GM21786 (cell line): Measurements from ENCODE around the gene NFIA.
"Not testable (repeated sequence)": the region's sequence is repeated elsewhere in the genome, so short reads cannot be mapped to it uniquely, and the experiment has no call there.

ENCODE experiments used
- ATAC-seq: cut with Tn5 transposase; IDR thresholded peaks from one replicate; pipeline ENCODE4 v1.9.1; 2021; ENCODE audit not compliant: unreplicated experiment

NFIA gene

DNA sequence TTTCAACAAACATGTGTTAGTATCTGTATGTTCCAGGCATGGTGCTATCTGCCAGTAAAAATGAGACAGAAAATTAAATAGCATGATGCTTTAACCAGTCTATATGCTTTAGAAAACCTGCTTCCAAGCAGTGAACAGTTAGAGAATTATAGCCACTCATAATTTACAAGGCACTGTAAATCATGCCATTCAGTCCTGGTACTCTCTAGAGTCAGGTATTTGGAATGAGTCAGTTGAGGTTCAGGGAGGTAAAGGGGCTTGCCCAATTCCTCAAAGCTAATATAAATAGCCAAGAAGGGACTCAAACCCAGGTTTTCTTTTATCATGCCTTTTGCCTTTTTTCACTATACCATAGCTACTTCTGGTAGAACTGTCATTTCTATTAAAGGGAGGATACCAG, 184.4 kb downstream of the NFIA start:
- no peak for ATAC-seq

DNA sequence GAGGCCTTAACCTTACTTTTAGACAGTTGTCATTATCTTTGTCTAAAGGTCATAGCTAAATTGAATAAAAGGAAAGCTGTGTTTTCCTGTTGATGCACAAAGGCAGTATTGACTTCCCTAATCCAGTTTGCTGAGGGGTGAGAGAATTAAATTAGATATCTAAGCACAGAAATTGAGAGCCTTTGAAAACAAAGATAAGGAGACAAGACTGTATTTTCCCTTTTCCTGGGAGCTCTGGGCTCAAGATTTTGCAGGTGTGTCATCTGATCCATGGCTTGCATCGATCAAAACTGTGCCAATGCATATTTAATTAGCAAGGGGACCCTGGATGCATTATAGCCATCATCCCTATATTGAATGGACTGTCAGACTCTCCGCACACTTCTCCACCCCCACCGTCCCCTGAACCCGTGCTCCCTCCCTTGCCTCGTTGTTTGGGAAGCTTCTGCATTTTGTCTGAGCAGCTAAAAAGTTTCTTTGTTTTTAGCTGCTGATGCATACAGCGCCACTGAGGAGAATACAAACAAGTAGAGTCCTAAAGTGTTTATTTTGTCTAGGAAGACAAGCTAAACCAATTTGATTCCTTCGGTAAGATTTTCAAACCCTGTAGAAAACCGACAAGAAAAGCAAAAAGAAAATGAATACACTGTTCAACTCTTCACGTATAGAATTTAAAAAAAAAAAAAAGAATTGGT, 186.3 kb downstream of the NFIA start:
- no peak for ATAC-seq

DNA sequence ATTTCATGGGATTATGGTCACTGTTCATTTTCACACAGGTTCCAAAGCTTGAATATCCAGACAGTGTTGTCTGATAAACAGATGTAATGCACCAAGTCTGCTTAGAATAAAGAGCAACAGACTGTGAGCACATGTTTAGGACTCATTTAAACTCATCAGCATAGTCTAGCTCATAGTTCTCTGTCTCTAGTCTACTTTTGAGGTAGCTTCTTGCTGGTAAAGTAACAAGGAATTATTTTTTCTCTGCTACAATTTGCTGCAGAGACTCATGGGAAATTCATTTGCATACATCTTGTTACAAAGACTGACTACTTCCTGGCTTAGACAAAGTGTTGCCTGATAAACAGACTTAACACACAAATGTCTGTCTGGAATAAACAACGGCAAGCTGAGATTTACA, 187.2 kb downstream of the NFIA start:
- no peak for ATAC-seq

DNA sequence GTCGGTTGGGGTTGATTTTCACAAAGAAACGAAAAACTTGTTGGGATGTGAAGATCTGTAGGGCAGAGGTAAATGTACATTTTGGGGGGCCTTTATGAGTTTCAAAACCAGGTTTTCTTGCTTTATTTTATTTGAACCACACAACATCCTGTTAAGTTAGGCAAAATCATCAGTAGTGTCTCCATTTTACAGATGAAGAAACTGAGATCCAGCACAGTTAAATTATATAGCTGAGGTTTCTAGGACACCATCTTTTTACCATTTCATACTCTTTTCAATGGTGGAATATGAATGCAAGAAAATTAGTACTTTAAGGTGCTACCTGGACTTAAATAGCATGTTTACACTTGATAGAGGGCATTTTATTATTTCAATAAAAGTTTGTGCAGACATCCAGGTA, 187.7 kb downstream of the NFIA start:
- ATAC-seq: no peak

DNA sequence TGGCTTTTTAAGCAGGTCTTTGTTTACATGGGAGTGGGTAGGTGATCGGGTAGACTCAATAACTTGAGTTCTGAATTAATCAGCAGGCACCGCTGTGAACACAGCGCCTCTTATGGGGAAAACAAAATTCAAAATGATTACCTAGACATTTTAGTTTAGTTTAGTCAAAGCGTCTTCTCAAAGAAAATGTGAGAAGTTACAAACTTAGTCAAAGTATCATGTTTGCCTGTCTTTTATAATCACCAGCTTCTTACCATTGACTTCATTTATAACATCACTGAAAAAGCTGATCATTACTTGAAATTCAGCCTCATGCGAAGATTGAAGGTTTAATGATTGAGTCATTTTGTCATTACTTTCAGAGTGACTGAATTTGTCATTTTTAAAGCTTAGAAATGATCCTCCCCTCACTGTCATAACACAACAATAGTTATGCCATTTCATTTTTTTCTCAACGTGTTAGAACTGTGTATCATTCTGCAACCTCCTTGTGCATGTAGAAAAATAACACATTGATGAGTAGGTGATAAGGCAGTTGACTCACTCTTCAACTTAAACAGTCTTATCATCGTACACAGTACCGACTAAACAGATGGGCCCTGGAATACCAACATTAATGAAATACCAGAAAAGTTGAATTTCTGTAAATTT, 188.5 kb downstream of the NFIA start:
- no peak for ATAC-seq

DNA sequence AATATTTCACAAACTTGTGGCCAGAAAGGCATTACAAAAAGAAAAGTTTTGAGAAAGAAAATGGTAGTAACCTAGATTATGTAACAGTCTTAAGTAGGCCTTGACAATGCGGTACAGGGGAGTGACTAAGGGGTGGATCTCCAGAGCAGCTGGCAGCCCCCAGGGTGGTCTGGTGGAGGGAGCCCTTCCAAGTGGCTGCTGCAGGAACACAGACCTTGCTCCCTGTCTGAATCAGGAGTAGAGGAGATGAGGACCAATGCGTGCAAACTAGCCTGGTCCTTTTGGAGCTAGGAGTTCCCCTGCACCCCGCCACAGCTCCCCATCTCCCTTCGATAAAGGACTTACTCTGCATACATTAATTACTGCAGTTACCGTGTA, 189.0 kb downstream of the NFIA start:
- ATAC-seq: no peak

DNA sequence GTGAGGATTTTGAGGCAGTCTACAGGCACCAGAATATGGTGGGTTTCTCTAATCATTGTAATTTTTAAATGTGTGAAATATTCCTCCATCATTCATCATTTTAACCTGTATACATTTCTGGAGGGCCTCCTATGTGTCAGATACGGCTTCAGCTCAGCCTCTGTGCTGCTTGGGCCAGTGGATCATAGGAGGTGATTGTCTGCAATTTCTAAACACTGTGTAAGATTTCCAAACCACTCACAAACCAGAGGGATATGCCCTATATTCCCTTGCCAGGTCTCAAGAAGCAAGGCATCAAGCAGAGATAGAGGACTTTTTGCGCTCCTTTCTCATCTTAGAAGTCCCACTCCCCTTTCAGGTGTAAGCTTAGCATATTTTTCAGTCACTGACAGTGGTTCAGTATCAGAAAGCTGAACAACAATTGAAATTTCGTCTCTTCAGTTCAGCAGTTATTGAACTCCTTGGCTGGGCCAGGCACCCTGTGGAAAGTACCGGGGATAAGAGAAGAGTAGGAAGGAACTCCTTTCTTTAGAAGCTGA, 190.9 kb downstream of the NFIA start:
- ATAC-seq: no peak

DNA sequence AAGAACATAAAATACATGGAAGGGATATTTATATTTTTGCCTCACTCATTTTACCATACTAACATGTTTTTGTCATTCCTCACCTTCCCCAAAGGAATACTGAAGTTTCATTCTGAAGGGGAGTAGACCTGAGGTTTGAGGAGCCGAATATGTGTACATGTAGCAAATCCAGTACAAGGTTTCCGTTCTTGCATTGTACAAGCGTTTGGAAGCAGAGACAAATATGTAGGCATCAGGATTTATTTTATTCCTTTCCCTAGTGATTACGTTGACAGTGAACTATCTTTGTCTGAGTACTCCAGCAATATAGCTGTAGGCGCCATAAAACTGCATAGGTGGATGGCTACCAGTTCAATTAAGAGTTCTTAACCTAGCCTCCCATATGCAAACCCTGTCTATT, 191.5 kb downstream of the NFIA start:
- ATAC-seq: no peak

DNA sequence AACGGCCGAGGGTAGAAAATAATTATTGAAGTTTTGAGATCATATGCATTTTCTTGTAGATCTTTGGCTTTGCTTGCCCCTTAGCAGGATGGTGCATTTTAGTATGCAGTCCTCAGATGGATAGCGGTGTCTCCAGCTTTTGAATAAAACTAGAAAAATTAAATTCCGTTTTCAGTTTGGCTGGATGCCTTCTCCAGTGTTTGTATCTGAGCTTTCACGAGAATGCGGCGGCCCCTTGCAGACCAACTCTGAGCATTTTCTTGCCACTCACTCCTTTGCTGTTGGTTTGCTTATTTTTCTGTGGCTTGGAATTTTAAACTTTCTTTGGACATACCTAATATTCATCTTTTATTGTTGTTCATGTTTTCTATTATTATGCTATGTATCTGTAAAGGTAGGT, 192.6 kb downstream of the NFIA start:
- no peak for ATAC-seq

DNA sequence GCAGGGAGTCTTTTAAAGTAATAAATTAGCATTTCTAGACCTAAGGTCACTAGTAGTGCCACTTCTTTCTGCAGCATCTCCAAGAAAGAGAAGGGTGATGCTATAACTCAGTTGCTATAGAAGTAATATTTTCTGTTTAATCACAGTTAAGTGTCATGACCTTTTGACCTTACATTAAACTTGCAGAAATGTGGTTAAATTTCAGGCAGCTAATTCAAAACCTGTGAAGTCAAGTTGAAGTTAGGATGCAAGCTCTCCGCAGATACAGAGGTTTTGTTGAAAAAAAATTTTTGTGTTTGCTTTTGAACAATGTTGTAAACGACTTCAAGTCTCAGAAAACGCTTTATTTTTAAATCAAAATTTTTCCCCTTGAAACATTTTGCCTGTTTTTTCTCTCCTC, 193.9 kb downstream of the NFIA start:
- ATAC-seq: no peak

DNA sequence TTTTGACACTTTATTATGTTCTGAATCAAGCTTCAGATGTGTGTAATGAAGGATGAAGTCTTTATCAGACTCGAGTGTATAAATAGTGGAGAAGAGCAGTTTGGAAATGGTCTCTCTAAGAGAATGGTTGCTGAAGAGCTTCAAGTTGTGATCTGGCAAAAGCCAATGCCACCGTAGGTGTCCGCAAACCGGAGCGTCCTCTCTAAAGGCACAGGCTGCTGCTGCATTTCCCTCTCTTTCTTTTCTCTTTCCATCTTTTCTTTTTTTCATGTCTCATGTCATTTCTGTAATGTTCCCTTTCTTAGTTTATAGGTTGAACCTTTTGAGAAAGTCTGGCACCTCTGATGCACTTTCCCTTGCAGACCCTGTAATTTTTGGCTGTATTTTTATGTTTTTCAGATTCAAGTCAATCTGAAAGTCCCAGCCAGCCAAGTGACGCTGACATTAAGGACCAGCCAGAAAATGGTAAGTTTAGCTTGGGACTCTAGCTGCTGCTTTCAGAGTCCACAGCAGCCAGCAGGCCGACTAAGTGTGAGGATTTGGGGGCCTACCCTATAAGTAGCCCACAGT, 194.8 kb downstream of the NFIA start:
- no peak for ATAC-seq

DNA sequence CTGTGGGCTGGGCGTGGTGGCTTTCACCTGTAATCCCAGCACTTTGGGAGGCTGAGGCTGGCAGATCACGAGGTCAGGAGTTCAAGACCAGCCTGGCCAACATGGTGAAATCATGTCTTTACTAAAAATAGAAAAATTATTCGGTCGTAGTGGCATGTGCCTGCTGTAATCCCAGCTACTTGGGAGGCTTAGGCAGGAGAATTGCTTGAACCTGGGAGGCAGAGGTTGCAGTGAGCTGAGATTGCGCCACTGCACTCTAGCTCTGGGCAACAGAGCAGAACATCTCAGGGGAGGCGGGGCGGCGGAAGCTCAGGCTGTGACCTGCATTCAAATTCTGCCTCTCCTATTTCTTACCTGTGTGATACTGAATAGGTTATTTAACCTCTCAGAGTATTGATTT, 196.1 kb downstream of the NFIA start:
- ATAC-seq: not testable (repeated sequence)

DNA sequence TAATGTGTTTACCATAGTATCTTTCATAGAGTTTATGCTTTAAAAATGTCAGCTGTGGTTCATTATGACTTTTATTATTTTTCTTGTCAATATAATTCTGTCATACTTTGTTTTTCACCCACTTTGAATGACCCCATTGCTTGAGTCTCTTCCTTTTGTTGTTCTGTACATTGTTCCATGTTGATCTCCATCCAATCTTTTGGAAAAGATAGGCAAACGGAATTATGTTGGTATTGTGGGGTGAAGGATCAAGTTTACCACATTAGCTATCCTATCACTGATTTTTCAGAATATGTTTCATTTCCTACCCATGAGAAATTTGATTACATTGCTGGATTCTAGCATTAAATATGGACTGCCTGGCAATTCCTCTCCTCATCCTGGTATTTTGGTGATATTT, 196.6 kb downstream of the NFIA start:
- ATAC-seq: no peak

DNA sequence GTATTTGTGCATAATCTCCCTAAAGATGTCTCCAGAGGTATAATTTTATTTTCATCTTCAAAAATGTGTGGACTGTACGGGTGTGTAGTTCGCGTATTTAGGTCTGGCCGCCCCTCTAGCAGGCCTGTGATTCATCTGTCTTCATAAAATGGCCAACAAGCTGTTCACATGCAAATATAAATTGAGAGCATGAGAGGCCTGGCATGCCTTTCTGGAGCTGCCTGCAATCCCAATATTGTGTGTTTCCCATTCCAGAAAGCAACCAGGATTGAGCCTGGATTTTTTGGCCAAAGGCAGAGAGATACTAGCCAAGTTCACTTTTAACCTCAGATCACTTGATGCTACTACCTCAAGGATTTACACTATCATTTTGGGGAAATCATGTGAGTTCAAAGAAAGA, 197.2 kb downstream of the NFIA start:
- ATAC-seq: no peak

DNA sequence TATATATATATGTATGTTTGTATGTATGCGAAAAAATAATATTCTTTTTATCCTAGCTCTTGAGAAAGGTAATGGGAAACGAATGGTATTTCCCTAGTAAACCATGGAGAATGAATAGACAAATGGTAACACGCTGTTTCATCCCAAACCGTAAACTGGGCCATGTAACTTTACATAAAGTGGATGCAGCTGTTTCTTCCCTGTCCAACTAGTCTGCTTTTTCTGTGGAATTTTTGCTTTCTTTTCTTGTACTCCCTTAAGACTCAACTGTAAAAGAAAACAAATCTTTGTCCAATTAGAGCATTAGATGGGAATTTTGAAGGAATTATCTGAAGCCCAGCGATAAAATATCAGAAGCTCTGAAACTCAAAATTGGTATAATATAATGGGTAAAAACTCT, 198.1 kb downstream of the NFIA start:
- no peak for ATAC-seq

DNA sequence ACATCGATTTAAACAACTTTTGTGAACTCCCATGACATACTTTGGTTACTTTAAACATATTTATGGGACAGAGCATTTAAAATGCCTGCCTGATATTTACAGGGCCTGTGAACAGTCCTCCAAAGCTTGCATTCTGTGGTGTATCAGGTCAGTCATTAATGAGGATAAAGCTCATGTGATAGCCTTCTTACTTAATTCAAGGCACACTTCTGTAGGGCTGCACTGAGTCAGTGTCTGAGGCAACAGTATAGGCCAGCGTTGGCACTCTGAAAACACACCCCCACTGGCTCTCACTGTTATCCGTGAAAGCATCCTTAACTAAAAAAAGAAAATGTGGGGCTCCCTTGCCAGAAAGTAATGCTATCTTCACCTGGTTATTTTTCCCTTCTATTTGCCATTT, 200.0 kb downstream of the NFIA start:
- ATAC-seq: no peak

DNA sequence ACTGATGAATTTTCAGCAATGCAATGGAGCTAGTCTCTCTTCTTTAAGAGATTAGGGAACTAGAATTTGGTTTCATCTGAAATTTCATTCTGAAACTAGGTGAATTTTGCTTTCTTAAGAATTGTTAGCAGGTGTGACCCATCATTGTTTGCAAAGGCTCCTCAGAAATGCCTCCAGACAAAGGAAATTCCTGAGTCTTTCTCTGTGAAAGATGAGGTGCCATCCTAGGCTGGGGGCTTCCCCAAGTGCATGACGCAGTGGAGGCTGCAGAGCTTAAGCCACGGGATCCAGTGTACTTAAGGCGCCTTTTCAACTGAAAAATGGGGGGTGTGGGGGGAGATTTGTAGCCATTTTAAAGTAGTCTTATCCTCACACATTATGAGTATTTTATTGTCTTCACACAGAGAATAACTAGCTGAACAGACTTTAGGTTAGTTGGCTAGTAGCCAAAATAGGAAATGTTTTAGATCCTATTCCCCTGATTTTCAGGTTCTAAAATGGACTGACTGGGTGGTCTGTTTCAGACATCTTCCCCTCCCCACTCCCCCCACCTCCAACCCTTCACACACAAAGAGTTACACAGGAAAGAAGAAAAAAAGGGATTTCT, 202.0 kb downstream of the NFIA start:
- no peak for ATAC-seq

DNA sequence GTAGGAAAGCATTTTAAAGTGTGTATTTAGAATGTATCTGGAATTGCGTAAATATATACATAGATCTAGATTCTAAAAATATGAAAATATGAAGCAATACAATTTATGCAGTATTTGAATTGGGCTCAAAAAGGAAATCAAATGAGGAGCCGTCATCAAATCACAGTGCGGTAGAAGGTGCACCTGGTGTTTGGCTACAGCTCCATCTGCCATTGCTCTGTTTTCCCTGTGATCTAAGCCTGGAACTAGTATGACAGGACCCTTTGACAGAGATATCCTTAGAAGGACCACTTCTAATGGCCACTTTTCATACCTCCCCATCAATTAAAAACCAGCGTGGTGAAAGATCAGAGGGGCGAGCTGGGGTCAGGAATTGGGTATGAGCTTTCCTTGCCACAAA, 202.6 kb downstream of the NFIA start:
- ATAC-seq: no peak

DNA sequence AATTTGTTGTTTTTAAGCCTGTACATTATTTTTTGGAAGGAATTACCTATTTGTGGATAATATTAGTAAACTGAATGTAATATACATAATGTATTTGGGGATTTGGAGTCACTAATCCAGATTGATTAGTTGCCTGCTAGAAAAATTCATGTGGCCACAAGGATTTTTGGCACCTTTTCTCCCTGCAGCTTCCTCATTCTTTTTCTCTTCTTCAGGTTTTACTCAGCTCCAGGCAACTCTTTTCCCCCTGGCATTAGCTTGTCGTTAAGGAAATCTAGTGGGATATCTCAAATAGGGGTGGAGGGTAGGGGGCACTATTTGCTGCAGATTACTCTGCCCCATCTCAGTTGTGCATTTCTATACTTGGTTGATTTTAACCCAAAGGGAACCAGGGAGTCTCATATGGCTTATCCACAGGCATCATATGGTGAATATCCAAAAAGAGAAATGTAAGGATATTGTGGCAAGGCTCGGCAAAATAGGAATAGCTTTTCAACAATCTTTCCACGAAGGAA, 203.1 kb downstream of the NFIA start:
- ATAC-seq: no peak

DNA sequence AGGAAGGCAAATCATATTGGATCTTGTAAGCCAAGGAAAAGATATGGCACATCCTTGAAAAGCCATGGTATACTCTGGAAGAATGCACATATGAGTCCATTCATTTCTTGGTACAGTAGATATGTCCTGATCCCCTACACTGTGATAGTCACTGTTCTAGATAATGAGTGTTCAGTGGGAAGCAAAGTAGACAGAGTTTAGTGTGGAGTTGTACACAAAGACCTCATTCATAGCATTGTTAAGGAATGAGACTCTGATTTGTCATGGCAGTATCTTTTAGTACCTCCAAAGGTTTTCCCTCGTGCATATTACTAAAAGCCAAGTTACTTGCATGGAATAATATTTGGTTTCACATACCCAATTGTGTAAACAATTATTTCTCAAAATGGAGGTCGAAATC, 204.7 kb downstream of the NFIA start:
- ATAC-seq: no peak

DNA sequence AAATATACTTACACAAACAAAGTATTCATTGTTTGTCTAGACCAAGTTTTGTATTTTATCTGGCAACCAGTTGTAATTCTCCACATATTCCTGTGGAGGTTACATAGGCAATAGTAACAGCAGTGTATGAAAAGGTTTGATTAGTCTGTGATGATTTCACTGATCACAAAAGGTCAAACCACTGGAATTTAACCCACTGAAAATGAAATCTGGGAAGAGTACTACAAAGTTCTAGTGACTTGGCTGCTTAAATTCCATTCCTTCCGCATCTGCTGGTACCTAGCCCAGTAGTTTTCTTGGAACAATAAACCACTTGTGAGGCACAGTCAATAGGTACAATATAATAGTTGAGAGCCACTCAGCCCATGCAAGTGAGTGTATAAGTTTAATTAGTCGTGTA, 205.4 kb downstream of the NFIA start:
- ATAC-seq: no peak
